LNCaP clone FGC (cell line): Measurements from ENCODE around the gene RALGDS.

ENCODE experiments used
- DNase-seq: peaks from one replicate; pipeline ENCODE4 v3.0.0-alpha.2; 2011; ENCODE audit warnings: low read depth
- H3K4me3 ChIP-seq: 2 replicates; pipeline ENCODE4 v1.5.1; 2011; ENCODE audit warnings: mild to moderate bottlenecking, low read depth, low read length, control low read depth
- CTCF ChIP-seq: IDR thresholded peaks from 2 replicates; pipeline ENCODE4 v1.5.1; 2012; ENCODE audit warnings: mild to moderate bottlenecking; ENCODE audit not compliant: control insufficient read depth, insufficient read depth; ENCODE audit errors: extremely low read depth

The RALGDS gene

GRCh38 chr9:133141833-133142595, 21.0 kb upstream of the RALGDS start:
- no peak for DNase-seq
- no peak for TF ChIP-seq CTCF
- H3K4me3 ChIP-seq = no peak overlapping the region

- DNase-seq = no peak
- H3K4me3 ChIP-seq = no peak overlapping the region
- TF ChIP-seq CTCF = no peak
These were observed 19.6 kb upstream of the RALGDS start for GRCh38 chr9:133140606-133141005.

DNA sequence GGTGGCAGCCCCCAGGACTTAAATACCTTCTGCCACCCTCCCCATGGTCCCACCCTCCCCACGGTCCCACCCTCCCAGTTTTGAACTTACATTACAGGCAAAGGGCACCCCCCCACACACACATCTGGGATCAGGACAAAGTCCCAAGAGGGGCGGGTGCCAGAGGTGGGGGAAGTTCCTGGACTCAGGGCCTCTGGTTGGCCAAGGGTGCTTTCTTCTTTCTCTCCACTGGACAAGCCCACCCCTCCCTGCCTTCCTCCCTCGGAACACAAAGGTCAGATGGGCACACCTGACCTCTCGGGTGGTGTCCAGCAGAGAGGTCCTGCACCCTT, 19.1 kb upstream of the RALGDS start:
- no peak for TF ChIP-seq CTCF
- H3K4me3 ChIP-seq = no peak overlapping the region
- no peak for DNase-seq

DNA sequence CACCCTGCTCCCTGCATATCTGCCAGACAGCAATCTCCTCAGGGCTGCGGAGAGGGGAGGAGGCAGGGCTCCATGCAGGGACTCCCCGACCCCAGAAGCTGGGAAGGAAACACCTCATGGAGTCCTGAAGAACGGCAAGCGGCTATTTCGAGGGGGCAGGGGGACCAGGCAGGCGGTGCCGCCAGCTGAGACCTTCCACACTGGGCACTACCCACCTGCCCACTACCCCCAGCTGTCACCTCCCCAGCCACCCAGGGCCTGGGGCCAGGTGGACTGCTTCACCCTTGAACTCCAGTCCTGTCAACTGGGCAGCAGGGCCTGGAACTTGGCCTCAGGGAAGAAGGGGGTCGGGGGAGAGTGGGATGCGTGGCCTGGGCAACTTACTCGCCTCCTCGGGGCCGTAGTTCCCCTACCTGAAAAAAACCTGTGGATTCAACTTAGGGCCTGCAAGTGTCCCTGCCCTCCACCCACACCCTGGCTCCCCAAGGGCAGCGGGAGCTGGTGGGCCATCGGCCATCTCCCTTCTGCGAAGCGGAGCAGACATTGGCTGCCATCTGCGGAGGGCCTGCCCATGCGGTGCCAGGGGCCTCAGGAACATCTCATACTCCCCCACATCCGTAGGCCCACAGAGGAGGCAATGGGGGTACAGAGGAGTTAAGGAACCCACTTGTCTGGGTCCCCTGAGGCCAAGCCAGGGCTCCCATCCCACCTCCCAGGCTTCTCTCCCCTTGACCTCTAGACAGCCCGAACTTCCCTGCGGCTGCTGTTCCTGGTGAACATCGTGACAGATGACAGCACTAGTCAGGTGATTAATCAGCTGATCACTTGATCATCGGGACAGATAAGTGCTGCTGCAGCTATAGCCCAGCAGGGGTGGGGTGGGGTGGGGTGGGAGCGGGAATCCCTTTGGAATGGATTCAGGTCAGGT, 18.5 kb upstream of the RALGDS start:
- DNase-seq = no peak
- no peak for TF ChIP-seq CTCF

DNA sequence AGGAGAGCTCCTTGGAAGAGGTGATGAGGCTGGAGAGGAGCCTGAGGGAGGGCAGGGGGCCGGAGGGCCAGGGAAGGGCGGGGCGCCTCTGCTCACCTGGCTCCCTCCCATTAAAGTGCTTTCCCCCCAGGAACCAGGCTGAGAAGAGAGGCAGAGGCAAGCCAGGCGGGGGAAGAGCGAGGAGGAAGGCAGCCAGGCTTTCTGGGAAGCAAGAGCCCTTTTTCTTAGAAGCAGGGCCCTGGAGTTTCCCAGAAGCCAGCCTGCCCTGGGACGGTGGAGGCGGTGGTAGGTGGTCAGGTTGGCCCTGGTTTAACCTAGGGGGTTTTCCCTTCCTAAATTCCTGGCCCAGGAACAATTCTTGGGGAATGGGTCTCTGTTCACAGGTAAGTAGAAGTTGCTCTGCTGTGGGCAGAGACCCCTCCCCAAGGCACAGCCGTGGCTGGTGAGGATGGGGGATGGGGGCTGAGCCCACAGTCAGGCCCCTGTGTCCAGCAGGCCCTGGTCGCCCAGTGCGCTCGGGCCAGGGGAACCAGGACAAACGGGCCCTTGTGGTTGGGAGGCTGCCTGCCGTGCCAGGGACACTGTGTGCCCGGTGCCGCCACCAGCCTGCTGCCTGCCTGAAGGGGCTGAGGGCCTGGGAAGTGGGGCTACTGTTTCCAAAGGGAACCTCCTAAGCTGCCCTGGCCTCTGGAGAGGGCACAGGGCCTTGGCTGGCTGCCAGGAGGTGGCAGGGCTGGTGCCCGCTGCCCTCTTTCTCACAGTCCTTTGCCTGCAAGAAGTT, 16.6 kb upstream of the RALGDS start:
- DNase-seq = no peak
- no peak for TF ChIP-seq CTCF
- no peak overlapping the region for H3K4me3 ChIP-seq

More for the DNA sequence above, 18.5 kb upstream of the RALGDS start:
- H3K4me3 ChIP-seq = no peak overlapping the region

DNA sequence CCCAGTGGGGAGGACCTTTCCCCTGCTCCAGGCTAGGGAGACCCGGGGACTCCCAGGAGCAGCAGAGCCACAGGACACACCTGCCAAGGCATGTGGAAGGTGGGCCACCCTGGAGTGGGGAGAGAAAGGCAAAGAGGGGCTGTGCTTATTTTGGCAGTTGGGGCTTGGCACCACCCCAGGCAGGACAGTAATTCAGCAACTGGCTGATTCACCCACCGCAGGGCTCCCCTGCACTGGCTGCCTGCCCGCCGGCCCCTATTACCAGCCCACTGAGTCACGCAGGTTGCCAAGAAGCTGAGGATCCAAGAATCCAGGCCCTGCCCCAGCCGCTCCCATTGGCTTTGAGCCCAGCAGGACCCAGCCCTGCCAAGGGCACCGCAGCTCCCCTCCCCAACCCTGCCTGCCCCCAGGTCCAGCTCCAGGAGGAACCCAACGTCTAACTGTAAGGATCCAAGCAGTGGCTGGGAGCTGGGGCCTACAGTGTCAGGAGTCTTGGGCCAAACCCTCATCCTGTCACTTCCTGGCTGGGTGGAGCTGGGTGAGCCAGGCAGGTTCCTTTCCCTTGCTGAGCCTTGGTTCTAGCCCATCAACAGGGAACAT, 14.2 kb upstream of the RALGDS start:
- no peak overlapping the region for H3K4me3 ChIP-seq
- DNase-seq = no peak
- TF ChIP-seq CTCF = no peak
